ENCODE measurements around the gene SHPK. TPM values are rescaled to one million over a fixed set of nuclear protein-coding genes. Genes with fewer than 3 reads are reported as not detected.

Gene SHPK
- 19.5 and 19.7 TPM in 2 replicates for total RNA-seq

GRCh38 chr17:3636154-3636907, at the start of gene SHPK, which contains the start of gene CTNS:
SHPK (minus strand) TSS chr17:3636250; CDS start chr17:3636219, 31 bp downstream.
CTNS (plus strand) TSS chr17:3636760; CDS start chr17:3640207, 3,447 bp downstream.
- no peaks in the 10 kb centered on the region for H3K27me3 Mint-ChIP-seq (ENCODE audit: low read depth)
- peaks cover 44% of the 10 kb centered on the region for H3K4me1 Mint-ChIP-seq (ENCODE audit: low read depth)
- H3K9me3 Mint-ChIP-seq = no peaks in the 10 kb centered on the region
- peak within 1 kb of the TSS; percentile 98 for H3K4me3 Mint-ChIP-seq (ENCODE audit: low read depth)
- H3K27ac Mint-ChIP-seq = peak within 1 kb of the TSS; percentile 99
- DNase-seq (ENCODE audit: low spot score) = peak; percentile 95
- peaks cover 51% of the 10 kb centered on the region for H3K36me3 Mint-ChIP-seq (ENCODE audit: low read depth)
- intact Hi-C loops (cut with micrococcal nuclease) = loop anchor here (5.0 kb wide), 2 partner anchors 99 to 589 kb away; no protein-coding TSS in a partner anchor

- H3K4me3 Mint-ChIP-seq (ENCODE audit: low read depth) = no peak overlapping the region
- no peak overlapping the region for H3K27ac Mint-ChIP-seq
- peaks cover 48% of the 10 kb centered on the region for H3K36me3 Mint-ChIP-seq (ENCODE audit: low read depth)
- no peaks in the 10 kb centered on the region for H3K27me3 Mint-ChIP-seq (ENCODE audit: low read depth)
- H3K4me1 Mint-ChIP-seq (ENCODE audit: low read depth) = peaks cover 6% of the 10 kb centered on the region
- intact Hi-C loops (cut with micrococcal nuclease) = no loop called here
- DNase-seq (ENCODE audit: low spot score) = no peak
- no peaks in the 10 kb centered on the region for H3K9me3 Mint-ChIP-seq
Observed at GRCh38 chr17:3685174-3685573, 49.1 kb upstream of the SHPK start.

- Mint-ChIP-seq H3K27me3 (ENCODE audit: low read depth) (no peaks in the 10 kb centered on the region), H3K4me1 (ENCODE audit: low read depth) (peaks cover 6% of the 10 kb centered on the region), H3K36me3 (ENCODE audit: low read depth) (peaks cover 45% of the 10 kb centered on the region), H3K9me3 (no peaks in the 10 kb centered on the region), H3K27ac (peak overlapping the region; percentile 49), H3K4me3 (ENCODE audit: low read depth) (no peak overlapping the region)
- intact Hi-C loops (cut with micrococcal nuclease) = loop anchor here (2.0 to 5.0 kb wide), 2 partner anchors 39 to 144 kb away; partner anchors contain the start of gene HASPIN
- DNase-seq (ENCODE audit: low spot score) = peak; percentile 43
Observed at GRCh38 chr17:3683054-3683511, 47.0 kb upstream of the SHPK start.

- intact Hi-C loops (cut with micrococcal nuclease) = loop anchor here (2.0 to 5.0 kb wide), 2 partner anchors 40 to 145 kb away; partner anchors contain the start of gene HASPIN
- H3K27me3 Mint-ChIP-seq (ENCODE audit: low read depth) = no peaks in the 10 kb centered on the region
- peaks cover 54% of the 10 kb centered on the region for H3K36me3 Mint-ChIP-seq (ENCODE audit: low read depth)
- DNase-seq (ENCODE audit: low spot score) = no peak
- H3K4me1 Mint-ChIP-seq (ENCODE audit: low read depth) = peaks cover 6% of the 10 kb centered on the region
- H3K4me3 Mint-ChIP-seq (ENCODE audit: low read depth) = no peak overlapping the region
- no peak overlapping the region for H3K27ac Mint-ChIP-seq
- no peaks in the 10 kb centered on the region for H3K9me3 Mint-ChIP-seq
Observed at GRCh38 chr17:3682033-3682432, 46.0 kb upstream of the SHPK start.

GRCh38 chr17:3681565-3681964, 45.5 kb upstream of the SHPK start:
- Mint-ChIP-seq H3K27ac (no peak overlapping the region), H3K4me3 (ENCODE audit: low read depth) (no peak overlapping the region), H3K4me1 (ENCODE audit: low read depth) (peaks cover 6% of the 10 kb centered on the region), H3K9me3 (no peaks in the 10 kb centered on the region), H3K27me3 (ENCODE audit: low read depth) (no peaks in the 10 kb centered on the region), H3K36me3 (ENCODE audit: low read depth) (peaks cover 54% of the 10 kb centered on the region)
- no peak for DNase-seq (ENCODE audit: low spot score)
- intact Hi-C loops (cut with micrococcal nuclease) = loop anchor here (5.0 kb wide), 1 partner anchor 41 kb away; the partner anchor contains the start of gene HASPIN

GRCh38 chr17:3681057-3681456, 45.0 kb upstream of the SHPK start:
- Mint-ChIP-seq H3K36me3 (ENCODE audit: low read depth) (peaks cover 57% of the 10 kb centered on the region), H3K27ac (no peak overlapping the region), H3K9me3 (no peaks in the 10 kb centered on the region), H3K27me3 (ENCODE audit: low read depth) (no peaks in the 10 kb centered on the region), H3K4me3 (ENCODE audit: low read depth) (no peak overlapping the region), H3K4me1 (ENCODE audit: low read depth) (peaks cover 6% of the 10 kb centered on the region)
- DNase-seq (ENCODE audit: low spot score) = no peak
- intact Hi-C loops (cut with micrococcal nuclease) = loop anchor here (5.0 kb wide), 1 partner anchor 41 kb away; the partner anchor contains the start of gene HASPIN

- Mint-ChIP-seq H3K36me3 (ENCODE audit: low read depth) (peaks cover 56% of the 10 kb centered on the region), H3K27me3 (ENCODE audit: low read depth) (no peaks in the 10 kb centered on the region)
- intact Hi-C loops (cut with micrococcal nuclease) = loop anchor here (5.0 kb wide), 1 partner anchor 43 kb away; the partner anchor contains the start of gene HASPIN
Observed at GRCh38 chr17:3679531-3680126, 43.6 kb upstream of the SHPK start.

GRCh38 chr17:3678821-3679530, 42.9 kb upstream of the SHPK start:
- Mint-ChIP-seq H3K27me3 (ENCODE audit: low read depth) (no peaks in the 10 kb centered on the region), H3K9me3 (no peaks in the 10 kb centered on the region), H3K4me3 (ENCODE audit: low read depth) (no peak overlapping the region), H3K4me1 (ENCODE audit: low read depth) (peaks cover 6% of the 10 kb centered on the region), H3K27ac (no peak overlapping the region), H3K36me3 (ENCODE audit: low read depth) (peaks cover 52% of the 10 kb centered on the region)
- intact Hi-C loops (cut with micrococcal nuclease) = no loop called here
- DNase-seq (ENCODE audit: low spot score) = no peak

More at GRCh38 chr17:3679531-3680126, 43.6 kb upstream of the SHPK start:
- Mint-ChIP-seq H3K9me3 (no peaks in the 10 kb centered on the region), H3K4me3 (ENCODE audit: low read depth) (no peak overlapping the region), H3K27ac (no peak overlapping the region), H3K4me1 (ENCODE audit: low read depth) (peaks cover 6% of the 10 kb centered on the region)
- DNase-seq (ENCODE audit: low spot score) = no peak

- no peak overlapping the region for H3K27ac Mint-ChIP-seq
- peaks cover 46% of the 10 kb centered on the region for H3K36me3 Mint-ChIP-seq (ENCODE audit: low read depth)
- H3K4me3 Mint-ChIP-seq (ENCODE audit: low read depth) = no peak overlapping the region
- no peaks in the 10 kb centered on the region for H3K9me3 Mint-ChIP-seq
- H3K27me3 Mint-ChIP-seq (ENCODE audit: low read depth) = no peaks in the 10 kb centered on the region
- H3K4me1 Mint-ChIP-seq (ENCODE audit: low read depth) = peaks cover 6% of the 10 kb centered on the region
- DNase-seq (ENCODE audit: low spot score) = no peak
- intact Hi-C loops (cut with micrococcal nuclease) = no loop called here
Observed at GRCh38 chr17:3678095-3678820, 42.2 kb upstream of the SHPK start.

- no peaks in the 10 kb centered on the region for H3K27me3 Mint-ChIP-seq (ENCODE audit: low read depth)
- DNase-seq (ENCODE audit: low spot score) = no peak
- no peaks in the 10 kb centered on the region for H3K9me3 Mint-ChIP-seq
- H3K4me3 Mint-ChIP-seq (ENCODE audit: low read depth) = no peak overlapping the region
- H3K36me3 Mint-ChIP-seq (ENCODE audit: low read depth) = peaks cover 38% of the 10 kb centered on the region
- no peak overlapping the region for H3K27ac Mint-ChIP-seq
- intact Hi-C loops (cut with micrococcal nuclease) = no loop called here
- H3K4me1 Mint-ChIP-seq (ENCODE audit: low read depth) = no peaks in the 10 kb centered on the region
Observed at GRCh38 chr17:3675886-3676285, 39.8 kb upstream of the SHPK start.

GRCh38 chr17:3672571-3672970, 36.5 kb upstream of the SHPK start:
- DNase-seq (ENCODE audit: low spot score) = no peak
- Mint-ChIP-seq H3K27me3 (ENCODE audit: low read depth) (no peaks in the 10 kb centered on the region), H3K9me3 (no peaks in the 10 kb centered on the region), H3K4me3 (ENCODE audit: low read depth) (no peak overlapping the region), H3K4me1 (ENCODE audit: low read depth) (peaks cover 6% of the 10 kb centered on the region), H3K36me3 (ENCODE audit: low read depth) (peaks cover 35% of the 10 kb centered on the region), H3K27ac (no peak overlapping the region)
- intact Hi-C loops (cut with micrococcal nuclease) = no loop called here

- peak overlapping the region; percentile 96 for H3K4me3 Mint-ChIP-seq (ENCODE audit: low read depth)
- no peaks in the 10 kb centered on the region for H3K9me3 Mint-ChIP-seq
- intact Hi-C loops (cut with micrococcal nuclease) = no loop called here
- H3K4me1 Mint-ChIP-seq (ENCODE audit: low read depth) = peaks cover 15% of the 10 kb centered on the region
- H3K27ac Mint-ChIP-seq = peak overlapping the region; percentile 92
- peaks cover 26% of the 10 kb centered on the region for H3K36me3 Mint-ChIP-seq (ENCODE audit: low read depth)
- DNase-seq (ENCODE audit: low spot score) = no peak
- no peaks in the 10 kb centered on the region for H3K27me3 Mint-ChIP-seq (ENCODE audit: low read depth)
Observed at GRCh38 chr17:3669548-3669947, 33.5 kb upstream of the SHPK start.

Measured in activated T-helper 2 cell treated with anti-CD3 and anti-CD28 coated beads, Interferon-gamma antibody, Interleukin-2, Interleukin-4, amounts not matched to agents 10 μg/mL and 5 μg/mL and 100 μg/mL, durations not matched to agents 14 hours and 24 hours and 36 hours (primary cell).